A549 (cell line): ENCODE data around the gene MRAS. TPM values are rescaled to one million over a fixed set of nuclear protein-coding genes. Genes with fewer than 3 reads are reported as not detected.
"Not testable (repeated sequence)": the region's sequence is repeated elsewhere in the genome, so short reads cannot be mapped to it uniquely, and the experiment has no call there.

ENCODE experiments used
- ATAC-seq, 2 experiments: fragments of 200-7000 bp in 1 of 2; fragments of >200 bp in 1 of 2; cut with Nextera tagmentation in 1 of 2; cut with Tn5 transposase in 1 of 2; 3 replicates each; pipeline versions ENCODE4 v1.8.0 to v1.9.1; 2018 to 2020; ENCODE audit warnings: mild to moderate bottlenecking in 1 of 2, moderate library complexity in 1 of 2
- CTCF ChIA-PET: fragments of 300-600 bp; sonication (Branson Sonifier 250); formaldehyde crosslinking; extraction: SDS; loops from one replicate; lab custom pipeline; 2021; ENCODE audit warnings: antibody characterized with exemption, inconsistent platforms; lab: Yijun Ruan, JAX
- POLR2A ChIA-PET: fragments of 350-600 bp; formaldehyde crosslinking; extraction: SDS; loops from one replicate; lab custom pipeline; 2021; ENCODE audit warnings: antibody characterized with exemption, inconsistent platforms; lab: Yijun Ruan, JAX
- DNase-seq, 2 experiments: peaks; one replicate each; pipeline versions ENCODE4 v3.0.0 to v3.0.0-alpha.2; 2011 to 2016; ENCODE audit warnings: low read depth in 1 of 2, low spot score in 1 of 2
- FAIRE-seq: peaks from 2 replicates; lab custom pipeline; 2011; peaks lifted over from hg19 to GRCh38; lab: Jason Lieb, UNC
- H3K27ac ChIP-seq, 2 experiments: fragments of >200 bp; sonication (Bioruptor Twin); formaldehyde crosslinking; 3 replicates each; pipeline ENCODE4 v1.5.1; 2016 to 2017
- H3K4me1 ChIP-seq: fragments of >200 bp; sonication (Bioruptor Twin); formaldehyde crosslinking; 3 replicates; pipeline ENCODE4 v1.6.1; 2016
- H3K4me2 ChIP-seq: fragments of >200 bp; sonication (Bioruptor Twin); formaldehyde crosslinking; 3 replicates; pipeline ENCODE4 v1.6.1; 2016
- H3K4me3 ChIP-seq: fragments of >200 bp; sonication (Bioruptor Twin); formaldehyde crosslinking; 3 replicates; pipeline ENCODE4 v1.5.1; 2016
- H3K9me3 ChIP-seq: fragments of >200 bp; sonication (Bioruptor Twin); formaldehyde crosslinking; 3 replicates; pipeline ENCODE4 v1.6.1; 2016
- EHF ChIP-seq: fragments of 250-450 bp; sonication (Bioruptor Pico); IDR thresholded peaks from 2 replicates; pipeline ENCODE4 v1.5.0; 2020; ENCODE audit warnings: mild to moderate bottlenecking
- EP300 ChIP-seq, 2 experiments: fragments of >200 bp; sonication (Bioruptor Twin); formaldehyde crosslinking; IDR thresholded peaks; 2 replicates in 1 of 2; 3 replicates in 1 of 2; pipeline ENCODE4 v1.6.1; 2016 to 2017
- FOSL2 ChIP-seq, 2 experiments: fragments of 450-650 bp in 1 of 2; fragments of >200 bp in 1 of 2; sonication (Bioruptor Twin) in 1 of 2; formaldehyde crosslinking; IDR thresholded peaks; 2 replicates each; pipeline versions ENCODE4 v1.5.0 to v1.6.1; 2016 to 2020; ENCODE audit warnings: mild to moderate bottlenecking in 1 of 2, moderate library complexity in 1 of 2
- HDAC2 ChIP-seq: fragments of 200-600 bp; sonication (generic); IDR thresholded peaks from 2 replicates; pipeline ENCODE4 v1.6.1; 2016
- HOXA7 ChIP-seq: fragments of 250-450 bp; sonication (Bioruptor Pico); IDR thresholded peaks from 2 replicates; pipeline ENCODE4 v1.5.0; 2020; ENCODE audit warnings: mild to moderate bottlenecking, moderate library complexity
- HOXB13 ChIP-seq: fragments of 250-450 bp; sonication (Bioruptor Pico); IDR thresholded peaks from 2 replicates; pipeline ENCODE4 v1.5.0; 2020; ENCODE audit warnings: low read depth, mild to moderate bottlenecking, moderate library complexity
- HOXB5 ChIP-seq: fragments of 250-450 bp; sonication (Bioruptor Pico); IDR thresholded peaks from 2 replicates; pipeline ENCODE4 v1.5.0; 2020; ENCODE audit warnings: mild to moderate bottlenecking, moderate library complexity
- JUN ChIP-seq, 2 experiments: fragments of >200 bp; sonication (Bioruptor Twin); formaldehyde crosslinking; IDR thresholded peaks; 2 replicates in 1 of 2; 3 replicates in 1 of 2; pipeline ENCODE4 v1.6.1; 2016 to 2017
- KDM1A ChIP-seq: fragments of 200-600 bp; sonication (generic); IDR thresholded peaks from 2 replicates; pipeline ENCODE4 v1.6.1; 2016; ENCODE audit warnings: low read depth, mild to moderate bottlenecking
- MAFK ChIP-seq: fragments of 450-650 bp; IDR thresholded peaks from 2 replicates; pipeline ENCODE4 v1.6.1; 2014; ENCODE audit not compliant: partially characterized antibody
- MAZ ChIP-seq: fragments of 150-350 bp; IDR thresholded peaks from 2 replicates; pipeline ENCODE4 v1.6.1; 2014; ENCODE audit warnings: antibody characterized with exemption, low read depth, low read length, borderline replicate concordance
- MYC ChIP-seq: IDR thresholded peaks from 2 replicates; pipeline ENCODE4 v1.6.1; 2012; ENCODE audit warnings: mild to moderate bottlenecking, inconsistent platforms, low read length, improper control_type of control experiment, borderline replicate concordance
- NFE2L2 ChIP-seq: fragments of 150-350 bp; conservative IDR thresholded peaks from 2 replicates; pipeline ENCODE4 v1.6.1; 2014; ENCODE audit warnings: low read length
- NR3C1 ChIP-seq: fragments of >200 bp; sonication (Bioruptor Twin); formaldehyde crosslinking; IDR thresholded peaks from 3 replicates; pipeline ENCODE4 v1.6.1; 2017
- PHF8 ChIP-seq: fragments of 200-600 bp; sonication (generic); IDR thresholded peaks from 2 replicates; pipeline ENCODE4 v1.6.1; 2016; ENCODE audit warnings: low read depth, mild to moderate bottlenecking, antibody characterized with exemption, moderate library complexity, borderline replicate concordance
- POLR2A ChIP-seq: IDR thresholded peaks from 2 replicates; pipeline ENCODE4 v1.6.1; 2012; ENCODE audit warnings: mild to moderate bottlenecking, low read length
- POLR2AphosphoS2 ChIP-seq: conservative IDR thresholded peaks from 2 replicates; pipeline ENCODE4 v1.6.1; 2012; ENCODE audit warnings: low read length, improper control_type of control experiment, inconsistent platforms
- RCOR1 ChIP-seq: fragments of 150-350 bp; IDR thresholded peaks from 2 replicates; pipeline ENCODE4 v1.6.1; 2014; ENCODE audit warnings: antibody characterized with exemption, low read length, low read depth
- RFX5 ChIP-seq: fragments of 450-650 bp; IDR thresholded peaks from 2 replicates; pipeline ENCODE4 v1.7.1; 2014; ENCODE audit warnings: antibody characterized with exemption, mild to moderate bottlenecking, moderate library complexity
- SMC3 ChIP-seq: fragments of >200 bp; sonication (Bioruptor Twin); formaldehyde crosslinking; IDR thresholded peaks from 3 replicates; pipeline ENCODE4 v1.6.1; 2018; ENCODE audit warnings: inconsistent platforms
- SREBF2 ChIP-seq: fragments of 450-650 bp; IDR thresholded peaks from 2 replicates; pipeline ENCODE4 v1.6.1; 2014; ENCODE audit warnings: mild to moderate bottlenecking, moderate library complexity
- TFCP2L1 ChIP-seq: fragments of 250-450 bp; sonication (Bioruptor Pico); IDR thresholded peaks from 2 replicates; pipeline ENCODE4 v1.5.0; 2021; ENCODE audit warnings: mild to moderate bottlenecking
- ZNF302 ChIP-seq: fragments of 250-450 bp; sonication (Bioruptor Pico); IDR thresholded peaks from 2 replicates; pipeline ENCODE4 v1.9.0; 2021; ENCODE audit warnings: inconsistent platforms, mild to moderate bottlenecking, moderate library complexity
- WGBS: methylation state at CpG from one replicate; pipeline ENCODE4 v1.1.6; 2017; ENCODE audit errors: missing lambda C conversion rate; 5-methylcytosine and 5-hydroxymethylcytosine counted together
- polyA plus RNA-seq, 4 experiments: library from polyadenylated mRNA; depleted of rRNA in 3 of 4; stranded (reverse); fragments of >200 nt; fragmentation: RNase III in 1 of 4; extraction: RNeasy Plus Mini Kit Qiagen cat#74134 plus additional on column Dnase treatment in 1 of 4; gene quantifications; 2 replicates in 3 of 4; 3 replicates in 1 of 4; pipeline ENCODE4 v1.2.3, GENCODE V29; 2011 to 2017
- TF ChIP-seq, protein P1 (sequence below): IDR thresholded peaks from 2 replicates; pipeline ENCODE4 v1.6.1; 2012; ENCODE audit warnings: low read depth, borderline replicate concordance
- TF ChIP-seq, protein P2 (sequence below): fragments of >200 bp; sonication (Bioruptor Twin); formaldehyde crosslinking; IDR thresholded peaks from 3 replicates; pipeline ENCODE4 v1.6.1; 2016

Gene MRAS
- polyA plus RNA-seq, 2 of the 4 experiments (the other 2 are of a cell fraction) = 11.2 to 15.0 TPM

DNA sequence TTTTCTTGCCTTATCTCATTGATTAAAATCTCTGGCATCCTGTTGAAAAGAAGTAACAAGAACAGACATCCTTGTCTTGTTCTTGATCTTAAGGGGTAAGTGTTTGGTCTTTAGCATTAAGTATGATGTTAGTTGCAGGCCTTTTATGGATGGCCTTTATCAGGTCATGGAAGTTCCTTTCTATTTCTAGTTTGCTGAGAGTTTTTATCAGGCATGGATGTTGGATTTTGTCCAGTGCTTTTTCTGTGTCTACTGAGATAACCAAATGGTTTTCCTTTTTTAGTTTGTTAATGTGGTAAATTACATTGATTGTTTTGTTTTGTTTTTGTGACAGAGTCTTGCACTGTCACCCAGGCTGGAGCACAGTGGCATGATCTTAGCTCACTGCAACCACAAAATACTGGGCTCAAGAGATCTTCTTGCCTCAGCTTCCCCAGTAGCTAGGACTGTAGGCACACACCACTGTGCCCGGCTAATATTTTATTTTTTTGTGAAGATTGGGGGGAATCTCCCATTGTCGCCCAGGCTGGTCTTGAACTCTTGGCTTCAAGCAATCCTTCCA is 26.3 kb downstream of the MRAS start (continued):
- TF ChIP-seq NR3C1 (no peak), MAFK (no peak), EHF (CRISPR knock-in tag) (no peak)

DNA sequence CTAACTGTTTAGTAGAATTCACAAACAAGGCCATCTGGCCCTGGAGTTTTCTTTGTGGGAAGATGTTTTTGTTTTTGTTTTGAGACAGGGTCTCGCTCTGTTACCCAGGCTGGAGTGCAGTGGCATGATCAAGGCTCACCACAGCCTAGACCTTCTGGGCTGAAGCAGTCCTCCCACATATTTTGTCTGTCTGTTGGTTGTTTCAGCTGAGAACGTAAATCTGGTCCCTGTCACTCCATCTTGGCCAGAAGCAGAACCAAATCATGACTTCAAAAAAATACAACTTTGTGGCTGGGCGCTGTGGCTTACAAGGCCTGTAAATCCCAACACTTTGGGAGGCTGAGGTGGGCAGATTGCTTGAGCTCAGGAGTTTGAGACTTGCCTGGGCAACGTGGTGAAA is 27.1 kb downstream of the MRAS start:
- ATAC-seq = no peak
- WGBS = 62% methylated on average over 4 of the region's 4 CpGs
- TF ChIP-seq RFX5 (no peak), POLR2A (no peak), HOXA7 (CRISPR knock-in tag) (no peak), ZNF302 (CRISPR knock-in tag) (no peak), POLR2AphosphoS2 (no peak), MAZ (no peak), JUN (IDR thresholded peaks at IDR 0.05) (no peak), SMC3 (no peak), PHF8 (no peak), FOSL2 (IDR thresholded peaks at IDR 0.05) (no peak), FOSL2 (CRISPR knock-in tag; IDR thresholded peaks at IDR 0.05) (no peak), RCOR1 (no peak), TFCP2L1 (no peak), HOXB13 (no peak), EP300 (IDR thresholded peaks at IDR 0.05) (no peak)
- TF ChIP-seq, protein P1, sequence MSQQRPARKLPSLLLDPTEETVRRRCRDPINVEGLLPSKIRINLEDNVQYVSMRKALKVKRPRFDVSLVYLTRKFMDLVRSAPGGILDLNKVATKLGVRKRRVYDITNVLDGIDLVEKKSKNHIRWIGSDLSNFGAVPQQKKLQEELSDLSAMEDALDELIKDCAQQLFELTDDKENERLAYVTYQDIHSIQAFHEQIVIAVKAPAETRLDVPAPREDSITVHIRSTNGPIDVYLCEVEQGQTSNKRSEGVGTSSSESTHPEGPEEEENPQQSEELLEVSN = no peak
- TF ChIP-seq, protein P2, sequence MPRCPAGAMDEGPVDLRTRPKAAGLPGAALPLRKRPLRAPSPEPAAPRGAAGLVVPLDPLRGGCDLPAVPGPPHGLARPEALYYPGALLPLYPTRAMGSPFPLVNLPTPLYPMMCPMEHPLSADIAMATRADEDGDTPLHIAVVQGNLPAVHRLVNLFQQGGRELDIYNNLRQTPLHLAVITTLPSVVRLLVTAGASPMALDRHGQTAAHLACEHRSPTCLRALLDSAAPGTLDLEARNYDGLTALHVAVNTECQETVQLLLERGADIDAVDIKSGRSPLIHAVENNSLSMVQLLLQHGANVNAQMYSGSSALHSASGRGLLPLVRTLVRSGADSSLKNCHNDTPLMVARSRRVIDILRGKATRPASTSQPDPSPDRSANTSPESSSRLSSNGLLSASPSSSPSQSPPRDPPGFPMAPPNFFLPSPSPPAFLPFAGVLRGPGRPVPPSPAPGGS = no peak
- TF ChIP-seq, all 56 proteins: peak for 0
- DNase-seq (no peak), FAIRE-seq (no peak)
- no peak overlapping the region for H3K27ac ChIP-seq
- H3K4me3 ChIP-seq = no peak overlapping the region
- H3K4me1 ChIP-seq = no peaks in the 10 kb centered on the region
- H3K4me2 ChIP-seq = no peak overlapping the region
- no peaks in the 10 kb centered on the region for H3K9me3 ChIP-seq
- CTCF ChIA-PET = interaction anchor here (0.6 to 2.0 kb wide), 3 partner anchors 42 to 162 kb away, joined by 3 to 5 read pairs (median 4); no protein-coding TSS in a partner anchor
- POLR2A ChIA-PET = no interaction called here

DNA sequence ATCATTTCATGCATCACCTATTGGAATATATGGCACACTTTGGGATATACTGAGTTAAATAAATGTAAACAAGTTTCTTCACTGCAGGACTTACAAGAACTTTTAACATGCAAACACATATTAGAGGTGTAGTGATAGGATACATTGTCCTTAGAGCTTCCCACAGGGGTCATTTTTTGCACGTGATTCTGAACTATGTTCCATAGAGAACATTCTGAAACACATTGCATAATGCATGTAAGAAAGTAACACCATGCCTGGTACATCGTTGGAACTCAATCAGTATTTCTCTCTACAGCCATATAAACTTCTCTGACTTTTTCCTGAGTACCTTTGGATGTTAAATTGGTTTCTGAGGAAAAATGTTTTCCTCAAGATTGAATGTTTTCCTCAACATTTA is 28.3 kb downstream of the MRAS start:
- ChIA-PET POLR2A (no interaction called here), CTCF (interaction anchor here (1.5 kb wide), 1 partner anchor 41 kb away, joined by 5 read pairs; no protein-coding TSS in a partner anchor)
- Histone ChIP-seq H3K4me3 (no peak overlapping the region), H3K4me2 (no peak overlapping the region), H3K4me1 (peaks cover 1% of the 10 kb centered on the region), H3K9me3 (no peaks in the 10 kb centered on the region), H3K27ac (no peak overlapping the region)
- DNase-seq (no peak), ATAC-seq (no peak), FAIRE-seq (no peak)
- TF ChIP-seq JUN (IDR thresholded peaks at IDR 0.05) (no peak), ZNF302 (CRISPR knock-in tag) (no peak), FOSL2 (IDR thresholded peaks at IDR 0.05) (no peak), FOSL2 (CRISPR knock-in tag; IDR thresholded peaks at IDR 0.05) (no peak), POLR2AphosphoS2 (no peak), HDAC2 (no peak), KDM1A (no peak), PHF8 (no peak), MYC (no peak), NFE2L2 (no peak), HOXB13 (no peak), SREBF2 (no peak), HOXB5 (CRISPR knock-in tag) (no peak)
- TF ChIP-seq, protein P2 = no peak
- 56% methylated on average over 2 of the region's 2 CpGs for WGBS

DNA sequence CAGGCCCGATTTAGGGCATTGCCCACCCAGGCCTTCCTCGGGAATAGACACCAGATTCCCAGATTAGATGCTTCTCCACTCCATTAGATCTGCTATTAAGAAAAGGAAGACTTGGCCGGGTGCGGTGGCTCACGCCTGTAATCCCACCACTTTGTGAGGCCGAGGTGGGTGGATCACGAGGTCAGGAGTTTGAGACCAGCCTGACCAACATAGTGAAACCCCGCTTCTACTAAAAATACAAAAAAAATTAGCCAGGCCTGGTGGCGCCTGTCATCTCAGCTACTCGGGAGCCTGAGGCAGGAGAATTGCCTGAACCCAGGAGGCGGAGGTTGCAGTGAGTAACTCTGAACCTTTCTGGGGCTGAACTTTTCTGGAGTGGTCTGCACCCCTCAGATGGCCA is 28.8 kb downstream of the MRAS start:
- DNase-seq, CTCF ChIA-PET, FAIRE-seq: not testable (repeated sequence)

More for the DNA sequence above, 28.8 kb downstream of the MRAS start:
- H3K4me2 ChIP-seq, ATAC-seq, POLR2A ChIA-PET, H3K9me3 ChIP-seq, H3K27ac ChIP-seq, H3K4me3 ChIP-seq, H3K4me1 ChIP-seq: not testable (repeated sequence)
- 78% methylated on average over 11 of the region's 11 CpGs for WGBS
